ENCODE results near the gene KAT5. TPM values are rescaled to one million over a fixed set of nuclear protein-coding genes. Genes with fewer than 3 reads are reported as not detected.
A peak's percentile ranks its signal among the peaks of the same experiment; 100 is the strongest.
"Not testable (repeated sequence)": the region's sequence is repeated elsewhere in the genome, so short reads cannot be mapped to it uniquely, and the experiment has no call there.

Gene KAT5
- total RNA-seq, 1 donor from 2014 or later = 31.4 TPM

DNA sequence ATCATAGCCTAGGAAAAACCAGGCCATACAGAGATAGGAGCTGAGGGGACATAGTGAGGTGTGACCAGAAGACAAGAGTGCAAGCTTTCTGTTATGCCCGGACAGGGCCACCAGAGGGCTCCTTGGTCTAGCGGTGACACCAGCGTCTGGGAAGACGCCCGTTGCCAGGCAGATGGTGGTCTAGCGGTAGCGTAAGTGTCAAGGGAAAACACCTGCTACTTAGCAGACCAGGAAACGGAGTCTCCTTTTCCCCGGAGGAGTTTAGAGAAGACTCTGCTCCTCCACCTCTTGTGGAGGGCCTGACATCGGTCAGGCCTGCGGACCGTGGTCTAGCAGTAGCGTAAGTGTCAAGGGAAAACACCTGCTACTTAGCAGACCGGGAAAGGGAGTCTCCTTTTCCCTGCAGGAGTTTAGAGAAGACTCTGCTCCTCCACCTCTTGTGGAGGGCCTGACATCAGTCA, 5.7 kb upstream of the KAT5 start:
- not testable (repeated sequence) for H3K4me2 ChIP-seq (ENCODE audit: low read length); H3K4me3 ChIP-seq (ENCODE audit: insufficient read depth, low read depth, low read length); H3K36me3 Mint-ChIP-seq (ENCODE audit: low read depth, unreplicated experiment); H3K27ac Mint-ChIP-seq (ENCODE audit: unreplicated experiment); H3K9ac ChIP-seq (ENCODE audit: low read length); H3K79me2 ChIP-seq (ENCODE audit: insufficient read depth, low read length); H3K4me3 Mint-ChIP-seq (ENCODE audit: unreplicated experiment); H3K9me3 Mint-ChIP-seq (ENCODE audit: unreplicated experiment); H3K9me3 ChIP-seq (ENCODE audit: insufficient read depth, low read depth, low read length); H3K36me3 ChIP-seq (ENCODE audit: insufficient read depth, low read length); H3K27ac ChIP-seq (ENCODE audit: low read depth, low read length); H4K20me1 ChIP-seq (ENCODE audit: insufficient read depth, low read length); H3K4me1 Mint-ChIP-seq (ENCODE audit: low read depth, unreplicated experiment); FAIRE-seq; H3K4me1 ChIP-seq (ENCODE audit: insufficient read depth, low read length)
- Histone ChIP-seq H3K27me3 (ENCODE audit: insufficient read depth, low read length) (peaks cover 11% of the 10 kb centered on the region), H2AFZ (ENCODE audit: low read depth, low read length) (peak overlapping the region; percentile 19)
- DNase-seq (ENCODE audit: low read depth) = peak; percentile 15
- H3K27me3 Mint-ChIP-seq (ENCODE audit: low read depth, unreplicated experiment) = peaks cover 14% of the 10 kb centered on the region
- TF ChIP-seq, protein P1, sequence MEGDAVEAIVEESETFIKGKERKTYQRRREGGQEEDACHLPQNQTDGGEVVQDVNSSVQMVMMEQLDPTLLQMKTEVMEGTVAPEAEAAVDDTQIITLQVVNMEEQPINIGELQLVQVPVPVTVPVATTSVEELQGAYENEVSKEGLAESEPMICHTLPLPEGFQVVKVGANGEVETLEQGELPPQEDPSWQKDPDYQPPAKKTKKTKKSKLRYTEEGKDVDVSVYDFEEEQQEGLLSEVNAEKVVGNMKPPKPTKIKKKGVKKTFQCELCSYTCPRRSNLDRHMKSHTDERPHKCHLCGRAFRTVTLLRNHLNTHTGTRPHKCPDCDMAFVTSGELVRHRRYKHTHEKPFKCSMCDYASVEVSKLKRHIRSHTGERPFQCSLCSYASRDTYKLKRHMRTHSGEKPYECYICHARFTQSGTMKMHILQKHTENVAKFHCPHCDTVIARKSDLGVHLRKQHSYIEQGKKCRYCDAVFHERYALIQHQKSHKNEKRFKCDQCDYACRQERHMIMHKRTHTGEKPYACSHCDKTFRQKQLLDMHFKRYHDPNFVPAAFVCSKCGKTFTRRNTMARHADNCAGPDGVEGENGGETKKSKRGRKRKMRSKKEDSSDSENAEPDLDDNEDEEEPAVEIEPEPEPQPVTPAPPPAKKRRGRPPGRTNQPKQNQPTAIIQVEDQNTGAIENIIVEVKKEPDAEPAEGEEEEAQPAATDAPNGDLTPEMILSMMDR (IDR thresholded peaks at IDR 0.05; ENCODE audit: insufficient read depth, low read depth, low read length) = peak; percentile 44

DNA sequence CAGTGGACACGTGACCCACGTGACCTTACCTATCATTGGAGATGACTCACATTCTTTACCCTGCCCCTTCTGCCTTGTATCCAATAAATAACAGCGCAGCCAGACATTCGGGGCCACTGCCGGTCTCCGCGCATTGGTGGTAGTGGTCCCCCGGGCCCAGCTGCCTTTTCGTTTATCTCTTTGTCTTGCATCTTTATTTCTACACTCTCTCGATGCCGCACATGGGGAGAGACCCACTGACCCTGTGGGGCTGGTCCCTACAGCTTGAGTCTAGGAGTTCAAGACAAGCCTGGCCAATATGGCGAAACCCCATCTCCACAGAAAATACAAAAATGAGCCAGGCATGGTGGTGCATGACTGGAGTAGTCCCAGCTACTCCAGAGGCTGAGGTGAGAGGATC, 5.0 kb upstream of the KAT5 start:
- not testable (repeated sequence) for H3K9ac ChIP-seq (ENCODE audit: low read length); H3K4me3 ChIP-seq (ENCODE audit: insufficient read depth, low read depth, low read length); H3K36me3 Mint-ChIP-seq (ENCODE audit: low read depth, unreplicated experiment); H3K4me2 ChIP-seq (ENCODE audit: low read length); H3K79me2 ChIP-seq (ENCODE audit: insufficient read depth, low read length); H3K27ac Mint-ChIP-seq (ENCODE audit: unreplicated experiment); H3K36me3 ChIP-seq (ENCODE audit: insufficient read depth, low read length); FAIRE-seq; H3K9me3 Mint-ChIP-seq (ENCODE audit: unreplicated experiment); H3K9me3 ChIP-seq (ENCODE audit: insufficient read depth, low read depth, low read length); H3K27ac ChIP-seq (ENCODE audit: low read depth, low read length); H3K4me1 ChIP-seq (ENCODE audit: insufficient read depth, low read length); H3K4me1 Mint-ChIP-seq (ENCODE audit: low read depth, unreplicated experiment); DNase-seq (ENCODE audit: low read depth); H4K20me1 ChIP-seq (ENCODE audit: insufficient read depth, low read length); H3K4me3 Mint-ChIP-seq (ENCODE audit: unreplicated experiment); H2AFZ ChIP-seq (ENCODE audit: low read depth, low read length)
- H3K27me3 ChIP-seq (ENCODE audit: insufficient read depth, low read length) = peaks cover 11% of the 10 kb centered on the region
- H3K27me3 Mint-ChIP-seq (ENCODE audit: low read depth, unreplicated experiment) = peaks cover 14% of the 10 kb centered on the region

DNA sequence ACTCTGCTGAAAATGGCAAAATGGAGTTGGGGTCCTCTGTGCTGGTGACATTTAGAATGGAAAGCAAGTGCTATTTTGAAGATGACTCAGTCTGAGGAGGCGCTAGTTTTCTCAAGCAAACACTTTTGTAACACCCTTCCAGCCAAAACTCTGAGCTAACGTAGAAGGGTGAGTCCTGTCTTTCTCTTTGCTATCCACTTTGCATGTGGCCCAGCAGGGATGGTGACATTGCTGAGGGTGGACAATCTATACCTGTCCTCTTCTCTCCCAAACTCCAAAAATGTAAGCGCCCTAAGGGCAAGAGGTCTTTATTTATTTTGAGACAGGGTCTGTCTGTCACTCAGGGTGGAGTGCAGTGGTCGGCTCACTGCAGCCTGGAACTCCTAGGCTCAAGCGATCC, 3.6 kb upstream of the KAT5 start:
- peaks cover 5% of the 10 kb centered on the region for H3K4me1 Mint-ChIP-seq (ENCODE audit: low read depth, unreplicated experiment)
- H3K9ac ChIP-seq (ENCODE audit: low read length) = no peak overlapping the region
- no peaks in the 10 kb centered on the region for H3K9me3 Mint-ChIP-seq (ENCODE audit: unreplicated experiment)
- no peak overlapping the region for H3K4me3 Mint-ChIP-seq (ENCODE audit: unreplicated experiment)
- no peak overlapping the region for H3K4me2 ChIP-seq (ENCODE audit: low read length)
- H3K36me3 Mint-ChIP-seq (ENCODE audit: low read depth, unreplicated experiment) = peaks cover under 1% of the 10 kb centered on the region
- H3K79me2 ChIP-seq (ENCODE audit: insufficient read depth, low read length) = peaks cover 10% of the 10 kb centered on the region
- peaks cover 3% of the 10 kb centered on the region for H3K27me3 ChIP-seq (ENCODE audit: insufficient read depth, low read length)
- peak overlapping the region; percentile 10 for H3K27ac Mint-ChIP-seq (ENCODE audit: unreplicated experiment)
- H2AFZ ChIP-seq (ENCODE audit: low read depth, low read length) = no peak overlapping the region
- H4K20me1 ChIP-seq (ENCODE audit: insufficient read depth, low read length) = peaks cover 6% of the 10 kb centered on the region
- TF ChIP-seq, protein P1 (IDR thresholded peaks at IDR 0.05; ENCODE audit: insufficient read depth, low read depth, low read length) = no peak
- no peak for TF ChIP-seq EZH2 (IDR thresholded peaks at IDR 0.05; ENCODE audit: insufficient read depth, low read length)
- H3K9me3 ChIP-seq (ENCODE audit: insufficient read depth, low read depth, low read length) = no peaks in the 10 kb centered on the region
- H3K27me3 Mint-ChIP-seq (ENCODE audit: low read depth, unreplicated experiment) = peaks cover 8% of the 10 kb centered on the region
- no peak overlapping the region for H3K27ac ChIP-seq (ENCODE audit: low read depth, low read length)
- no peak overlapping the region for H3K4me3 ChIP-seq (ENCODE audit: insufficient read depth, low read depth, low read length)
- no peak for FAIRE-seq
- H3K36me3 ChIP-seq (ENCODE audit: insufficient read depth, low read length) = no peaks in the 10 kb centered on the region
- H3K4me1 ChIP-seq (ENCODE audit: insufficient read depth, low read length) = peaks cover 10% of the 10 kb centered on the region
- no peak for DNase-seq (ENCODE audit: low read depth)

All from astrocyte (in vitro differentiated cells and primary cell).